Activated CD4-positive, alpha-beta T cell treated with anti-CD3 and anti-CD28 coated beads, Interleukin-2, Interleukin-6, amounts not matched to agents 100 ng/mL and 50 ng/mL, durations not matched to agents 16 hours and 8 hours (primary cell): ENCODE results near the gene SPRED2.
A peak's percentile ranks its signal among the peaks of the same experiment; 100 is the strongest.

Source experiments
- DNase-seq: peaks from one replicate; pipeline ENCODE4 v3.0.0-alpha.2; 2020

Gene SPRED2

DNA sequence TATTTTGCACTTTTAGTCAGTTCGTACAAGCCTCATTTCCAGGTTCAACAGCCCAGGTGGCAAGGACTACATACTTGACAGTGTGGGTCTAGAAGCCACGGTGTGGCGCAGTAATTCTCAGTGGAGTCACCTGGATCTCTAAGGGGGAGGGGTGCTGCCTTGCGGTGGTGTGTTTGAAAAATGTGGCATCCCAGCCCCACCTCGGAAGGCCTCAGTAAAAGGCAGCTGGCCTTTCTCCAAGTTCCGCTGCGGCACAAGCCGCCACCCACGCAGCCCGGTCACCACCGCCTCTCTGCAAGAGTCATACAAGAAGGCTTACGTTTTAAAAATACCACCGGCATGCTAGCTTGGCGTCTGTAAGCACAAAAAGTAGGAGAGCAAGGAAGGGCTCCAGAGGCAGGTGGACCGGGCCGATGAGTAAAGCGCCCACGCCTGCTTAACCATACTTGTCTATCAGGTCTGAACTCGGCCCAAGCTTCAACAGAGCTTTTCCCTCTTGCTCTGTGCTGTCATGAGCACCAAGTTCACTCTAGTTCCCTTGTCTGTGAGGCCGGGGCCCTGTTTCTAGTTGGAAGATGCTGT lies 49.5 kb downstream of the SPRED2 start:
- peak; percentile 77 for DNase-seq

DNA sequence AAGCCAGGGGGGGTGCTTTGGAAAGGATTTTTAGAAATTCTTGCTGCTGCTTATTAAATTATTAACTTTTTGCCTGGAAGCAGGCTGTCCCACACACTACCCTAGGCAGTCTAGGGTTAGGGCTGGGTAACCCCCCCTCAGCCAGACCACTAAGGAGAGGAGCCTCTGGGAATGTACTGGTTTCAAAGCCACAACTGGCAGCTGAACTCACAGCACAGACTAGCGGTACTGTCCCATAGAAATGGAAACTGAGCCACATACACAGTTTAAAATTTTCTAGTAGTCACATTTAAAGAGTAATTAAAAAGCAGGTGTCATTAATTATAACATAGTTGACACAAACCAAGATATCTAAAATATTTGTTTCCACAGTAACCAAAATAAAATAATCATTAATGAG lies 50.1 kb downstream of the SPRED2 start:
- DNase-seq = no peak

GRCh38 chr2:65381607-65382051 lies 50.8 kb downstream of the SPRED2 start:
- DNase-seq = no peak

- no peak for DNase-seq
Measured at GRCh38 chr2:65380255-65380654, 52.1 kb downstream of the SPRED2 start.

DNA sequence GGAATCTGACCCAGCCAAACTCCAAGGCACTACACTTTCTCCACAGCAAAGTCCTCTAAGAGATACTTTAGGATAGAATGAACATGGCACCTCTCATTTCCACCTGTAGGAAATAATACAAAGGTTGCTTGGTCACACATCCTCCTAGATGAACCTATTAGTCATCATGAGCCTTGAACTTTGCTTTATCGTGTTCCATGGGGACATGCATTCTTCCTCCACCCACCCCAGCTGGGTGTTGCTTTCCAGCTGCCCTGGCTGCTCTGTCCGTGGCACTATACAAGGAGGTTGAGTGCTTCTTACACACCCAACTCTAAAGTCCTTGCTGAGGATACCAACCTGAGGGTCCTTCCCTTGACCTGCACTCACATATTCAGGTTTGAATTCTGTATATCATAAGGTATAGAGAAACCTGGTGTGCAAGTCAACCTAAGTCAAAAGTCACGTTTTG lies 52.7 kb downstream of the SPRED2 start:
- no peak for DNase-seq

- no peak for DNase-seq
Measured at GRCh38 chr2:65379223-65379622, 53.2 kb downstream of the SPRED2 start.

DNA sequence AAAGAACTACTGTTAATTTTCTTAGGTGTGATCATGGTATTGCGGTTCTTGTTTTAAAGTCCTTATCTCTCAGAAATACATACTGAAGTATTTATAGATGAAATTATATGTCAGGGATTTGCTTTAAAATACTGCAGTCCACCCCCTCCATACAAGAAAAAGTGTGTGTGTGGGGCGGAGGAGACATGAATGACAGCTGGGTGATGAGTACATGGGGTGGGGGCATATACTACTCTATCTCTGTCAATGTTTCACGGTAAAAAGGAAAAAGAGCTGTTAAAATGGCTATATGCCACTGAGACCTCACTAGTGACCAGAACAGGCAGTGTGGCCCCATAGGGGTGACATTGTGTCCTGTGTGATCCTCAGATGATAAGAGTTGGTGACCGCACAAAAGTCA lies 54.1 kb downstream of the SPRED2 start:
- no peak for DNase-seq

DNA sequence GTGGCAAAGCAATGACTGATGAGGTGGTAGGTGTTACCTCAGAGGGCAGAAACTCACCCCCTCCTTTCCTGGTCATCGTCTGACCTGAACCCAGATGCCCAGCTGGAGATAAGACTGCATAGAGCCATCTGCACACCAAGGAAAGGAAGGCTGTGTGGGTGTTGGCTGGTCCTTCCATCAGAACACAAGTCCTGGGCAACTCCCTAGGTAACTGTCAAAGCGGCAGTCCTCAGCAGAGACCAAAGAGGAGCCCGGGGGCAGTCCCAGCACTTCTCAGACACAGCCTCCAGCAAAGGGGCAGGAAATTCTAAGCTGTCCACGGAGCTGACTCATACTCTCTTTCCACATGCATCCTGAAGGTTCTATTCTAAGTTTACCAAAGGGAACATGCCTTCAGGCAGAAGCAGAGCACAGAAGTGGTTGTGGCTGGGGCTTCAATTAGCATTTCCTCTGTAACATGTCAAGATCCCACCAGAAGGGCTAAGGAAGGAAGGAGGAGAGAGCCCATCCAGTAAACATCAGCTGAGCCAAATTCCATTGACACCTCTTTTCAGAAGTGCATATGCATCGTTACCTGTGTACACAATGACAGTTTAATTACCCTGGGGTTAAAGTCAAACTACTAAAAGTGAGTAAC lies 54.7 kb downstream of the SPRED2 start:
- DNase-seq = peak; percentile 49

- DNase-seq = no peak
Measured at GRCh38 chr2:65375723-65376122, 56.7 kb downstream of the SPRED2 start.

DNA sequence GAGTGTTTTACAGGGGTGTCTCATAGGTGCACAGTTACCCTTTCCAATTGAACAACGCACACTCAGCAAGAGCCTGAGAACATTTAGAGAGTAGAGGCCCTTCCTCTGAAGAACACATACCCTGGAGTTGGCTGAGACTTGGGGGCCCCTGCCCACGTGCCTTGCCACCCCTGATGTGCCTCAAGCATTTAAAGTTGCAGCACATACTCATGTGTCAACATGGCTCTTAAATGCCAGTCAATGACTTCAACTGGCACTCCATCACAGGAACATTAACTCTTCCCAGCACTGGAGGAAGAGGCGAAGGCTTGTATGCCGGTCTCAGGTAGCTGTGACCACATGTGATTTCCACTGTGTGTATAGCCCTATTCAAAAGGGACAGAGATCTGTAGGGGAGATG lies 57.4 kb downstream of the SPRED2 start:
- DNase-seq = no peak

DNA sequence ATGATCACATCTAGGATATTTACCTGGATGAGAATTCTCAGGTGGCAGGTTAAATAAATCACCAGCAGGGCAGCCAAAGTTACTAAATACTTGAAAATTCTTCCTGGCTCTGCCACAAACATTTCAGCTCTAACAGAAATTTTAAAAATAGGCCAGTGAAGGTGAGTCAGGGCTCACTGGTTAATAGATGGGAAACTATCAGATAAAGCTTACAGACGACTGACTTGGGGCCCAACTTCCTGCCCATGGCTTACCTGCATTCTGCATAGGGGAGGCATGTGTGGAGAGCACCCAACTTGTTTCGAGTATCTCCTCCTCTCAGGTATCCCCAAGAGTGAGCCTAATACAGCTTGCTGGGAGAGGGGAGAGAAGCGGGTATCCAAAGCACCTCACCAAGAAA lies 57.8 kb downstream of the SPRED2 start:
- no peak for DNase-seq

DNA sequence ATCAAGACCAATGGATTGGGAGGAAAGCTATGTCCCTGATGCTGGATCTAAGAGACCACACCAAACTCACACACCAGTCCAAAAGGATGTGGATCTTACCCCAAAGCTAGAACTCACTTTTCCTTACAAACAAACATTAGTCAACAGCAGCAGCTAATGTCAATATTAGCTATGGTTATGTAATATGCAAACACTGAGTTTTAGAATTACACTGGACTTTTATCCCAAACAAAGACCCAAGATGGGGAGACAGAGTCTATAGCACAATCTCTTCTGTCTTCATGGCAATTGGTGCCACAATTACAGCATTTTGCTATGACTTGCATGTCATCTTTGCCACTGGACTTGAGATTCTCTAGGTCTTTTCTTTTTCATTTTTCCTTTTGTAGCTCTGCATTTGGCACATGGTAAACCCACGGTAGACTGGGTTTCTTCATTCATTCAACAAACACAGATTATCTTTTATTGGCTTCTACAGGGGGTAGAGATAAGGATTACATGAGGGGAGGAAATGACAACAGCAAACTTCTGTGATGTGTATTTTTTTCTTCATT lies 59.0 kb downstream of the SPRED2 start:
- no peak for DNase-seq

GRCh38 chr2:65372619-65373018 lies 59.8 kb downstream of the SPRED2 start:
- DNase-seq = no peak

GRCh38 chr2:65371074-65371434 lies 61.3 kb downstream of the SPRED2 start:
- no peak for DNase-seq

- DNase-seq = no peak
Measured at GRCh38 chr2:65370387-65371073, 61.9 kb downstream of the SPRED2 start.

GRCh38 chr2:65369980-65370379 lies 62.4 kb downstream of the SPRED2 start:
- DNase-seq = no peak

- no peak for DNase-seq
Measured at GRCh38 chr2:65369574-65369973, 62.8 kb downstream of the SPRED2 start.

GRCh38 chr2:65368468-65368867 lies 63.9 kb downstream of the SPRED2 start:
- no peak for DNase-seq

DNA sequence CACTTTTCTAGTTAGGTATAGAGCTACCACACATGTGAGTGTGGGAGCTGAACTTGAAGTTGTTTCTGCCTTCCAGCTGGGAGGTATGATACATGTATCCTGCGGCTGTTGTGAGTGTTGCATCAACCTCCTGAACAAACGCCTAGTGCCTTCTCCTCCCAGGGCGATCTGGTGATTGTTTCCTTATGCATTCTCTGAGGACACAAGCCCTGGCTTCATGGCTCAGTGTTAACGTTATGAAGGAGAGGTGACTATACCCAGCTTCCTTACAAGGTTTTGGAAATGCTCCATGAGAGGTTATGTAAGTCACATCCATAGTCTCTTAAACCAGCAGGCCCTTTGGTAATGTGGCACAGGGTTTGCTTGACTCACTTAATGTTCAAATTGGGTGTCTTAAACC lies 64.9 kb downstream of the SPRED2 start:
- no peak for DNase-seq

GRCh38 chr2:65366595-65367125 lies 65.7 kb downstream of the SPRED2 start:
- DNase-seq = peak; percentile 78

DNA sequence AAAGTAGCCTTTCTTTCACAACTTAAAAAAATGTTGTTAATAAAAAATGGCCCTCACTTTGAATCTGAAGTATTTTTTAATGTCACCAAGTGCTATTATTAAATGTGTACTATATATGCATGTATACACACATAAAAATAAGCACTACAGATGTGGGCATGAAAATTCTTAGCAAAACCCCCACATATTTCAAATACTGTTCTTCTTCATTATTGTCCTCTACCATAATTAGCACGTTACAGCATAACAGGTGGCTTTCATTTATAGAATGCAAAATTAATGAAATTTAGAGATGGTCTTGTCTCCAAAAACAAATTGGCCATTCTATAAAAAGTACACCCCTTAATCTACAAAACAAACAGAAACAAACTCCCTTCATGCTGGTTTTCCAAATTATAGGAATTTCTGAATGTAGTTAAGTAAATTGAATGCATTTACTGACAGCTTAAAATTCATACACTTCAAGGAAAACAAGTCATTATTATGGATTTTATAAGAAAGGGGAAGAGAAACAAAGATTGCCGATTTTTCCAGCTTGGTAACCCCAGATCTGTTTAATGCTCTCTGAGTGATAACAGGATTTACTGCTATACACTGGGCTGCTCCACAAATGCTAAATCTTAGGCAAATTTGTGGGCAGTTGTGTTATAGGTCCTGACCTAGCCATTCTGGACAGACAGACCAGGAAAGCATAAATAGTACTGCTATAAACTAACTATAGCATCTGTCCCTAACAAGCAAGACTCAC lies 67.2 kb downstream of the SPRED2 start:
- no peak for DNase-seq

GRCh38 chr2:65363879-65364666 lies 68.3 kb downstream of the SPRED2 start:
- DNase-seq = no peak
